ENCODE results near the gene CLCN2.

- TF ChIP-seq CTCF (IDR thresholded peaks at IDR 0.05; ENCODE audit: insufficient read depth, low read length) (no peak), POLR2AphosphoS5 (IDR thresholded peaks at IDR 0.05; ENCODE audit: low read depth) (no peak), GABPA (IDR thresholded peaks at IDR 0.05; ENCODE audit: low read depth) (no peak), SPI1 (IDR thresholded peaks at IDR 0.05; ENCODE audit: borderline replicate concordance, low read depth) (no peak)
Measured at GRCh38 chr3:184384342-184384741, 22.9 kb upstream of the CLCN2 start.
